Epithelial cell of proximal tubule (primary cell): ENCODE data around the gene LOXL1. TPM values are rescaled to one million over a fixed set of nuclear protein-coding genes. Genes with fewer than 3 reads are reported as not detected.

Experiments used
- DNase-seq: peaks from one replicate; pipeline ENCODE4 v3.0.0-alpha.2; 2011; ENCODE audit warnings: low read depth
- H3K4me3 ChIP-seq: 2 replicates; pipeline ENCODE4 v1.5.1; 2011; ENCODE audit warnings: low read depth, mild to moderate bottlenecking, low read length
- CTCF ChIP-seq: conservative IDR thresholded peaks from 2 replicates; pipeline ENCODE4 v1.5.1; 2012; ENCODE audit warnings: low read depth, mild to moderate bottlenecking, low read length
- total RNA-seq: library from RNA; depleted of rRNA; stranded (reverse); fragments of >200 nt; gene quantifications from 2 replicates; pipeline ENCODE4 v1.2.3, GENCODE V29; 2015

Gene LOXL1
- total RNA-seq, 1 donor from 2014 or later, result 120 TPM

- peak; percentile 92 for TF ChIP-seq CTCF
- H3K4me3 ChIP-seq, result no peak overlapping the region
- DNase-seq, result no peak
Measured at GRCh38 chr15:73908030-73908821, 18.0 kb upstream of the LOXL1 start.

GRCh38 chr15:73908822-73909122 lies 17.5 kb upstream of the LOXL1 start:
- DNase-seq, result no peak
- H3K4me3 ChIP-seq, result no peak overlapping the region
- TF ChIP-seq CTCF, result no peak

DNA sequence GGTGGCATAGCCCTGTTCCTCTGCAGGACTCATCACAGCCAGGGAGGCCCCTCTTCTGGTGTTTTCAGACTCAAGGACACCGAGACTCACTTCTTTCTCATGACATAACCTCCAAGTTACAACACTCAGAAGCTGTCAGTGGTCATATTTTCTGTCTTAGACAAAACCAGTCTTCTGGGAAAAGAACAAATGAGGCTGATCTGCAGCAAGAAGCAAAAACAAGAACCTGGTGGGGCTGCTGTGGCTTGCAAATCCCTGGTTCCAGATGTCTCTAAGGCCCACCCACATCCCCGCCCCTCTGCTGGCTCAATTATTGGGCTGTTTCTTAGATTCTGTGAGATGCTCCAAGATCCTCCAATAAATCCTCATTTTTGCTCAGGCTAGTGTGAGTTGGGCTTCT lies 16.6 kb upstream of the LOXL1 start:
- H3K4me3 ChIP-seq, result no peak overlapping the region
- TF ChIP-seq CTCF, result no peak
- no peak for DNase-seq

GRCh38 chr15:73910522-73911303 lies 15.5 kb upstream of the LOXL1 start:
- DNase-seq, result no peak
- no peak overlapping the region for H3K4me3 ChIP-seq
- no peak for TF ChIP-seq CTCF

DNA sequence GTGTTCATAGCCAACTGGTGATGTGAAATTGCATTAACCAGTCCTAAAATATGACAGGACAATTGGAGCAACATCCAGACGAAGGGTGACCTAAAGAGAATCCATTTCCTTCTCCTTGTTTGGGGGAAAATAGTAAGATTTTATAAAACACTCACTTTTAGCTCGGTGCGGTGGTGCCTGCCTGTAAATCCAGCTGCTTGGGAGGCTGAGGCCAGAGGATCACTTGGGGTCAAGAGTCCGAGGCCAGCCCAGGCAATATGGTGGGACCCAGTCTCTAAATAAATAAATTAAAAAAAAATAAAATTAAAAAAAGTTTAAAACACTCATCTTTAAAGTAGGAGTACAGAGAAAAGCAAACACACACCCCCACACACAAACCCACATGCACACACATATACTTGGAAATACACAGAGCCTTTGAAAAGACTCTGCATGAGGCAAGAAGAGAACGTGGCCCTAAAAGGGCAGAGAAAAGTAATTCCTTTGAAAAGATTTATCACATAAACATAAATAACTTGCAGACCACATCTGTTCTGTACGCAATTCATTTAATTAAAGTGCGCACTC lies 14.1 kb upstream of the LOXL1 start:
- no peak for DNase-seq
- H3K4me3 ChIP-seq, result no peak overlapping the region
- TF ChIP-seq CTCF, result no peak

GRCh38 chr15:73914145-73914544 lies 12.1 kb upstream of the LOXL1 start:
- TF ChIP-seq CTCF, result no peak
- no peak for DNase-seq
- H3K4me3 ChIP-seq, result no peak overlapping the region
